Measurements from ENCODE around the gene AKR1C2. TPM values are rescaled to one million over a fixed set of nuclear protein-coding genes. Genes with fewer than 3 reads are reported as not detected.
"Not testable (repeated sequence)": the region's sequence is repeated elsewhere in the genome, so short reads cannot be mapped to it uniquely, and the experiment has no call there.

The AKR1C2 gene
- total RNA-seq, 1 donor from 2014 or later = 0.22 TPM

- no peak for DNase-seq (ENCODE audit: low spot score)
- H3K9me3 Mint-ChIP-seq (ENCODE audit: low read depth) = no peaks in the 10 kb centered on the region
- TF ChIP-seq CTCF (IDR thresholded peaks at IDR 0.05) = no peak
These were observed 20.9 kb downstream of the AKR1C2 start for GRCh38 chr10:4982764-4983226.

GRCh38 chr10:4981722-4982471 lies 21.8 kb downstream of the AKR1C2 start:
- no peak overlapping the region for H3K27ac Mint-ChIP-seq (ENCODE audit: unreplicated experiment)
- TF ChIP-seq CTCF (IDR thresholded peaks at IDR 0.05) = peak; percentile 52
- no peaks in the 10 kb centered on the region for H3K9me3 Mint-ChIP-seq (ENCODE audit: low read depth)
- peaks cover 26% of the 10 kb centered on the region for H3K4me1 Mint-ChIP-seq (ENCODE audit: low read depth)
- H3K4me3 Mint-ChIP-seq (ENCODE audit: unreplicated experiment) = no peak overlapping the region
- H3K36me3 Mint-ChIP-seq (ENCODE audit: low read depth) = no peaks in the 10 kb centered on the region
- no peak for DNase-seq (ENCODE audit: low spot score)
- H3K27me3 Mint-ChIP-seq (ENCODE audit: low read depth) = peaks cover 2% of the 10 kb centered on the region

More at GRCh38 chr10:4982764-4983226, 20.9 kb downstream of the AKR1C2 start:
- no peak overlapping the region for H3K4me3 Mint-ChIP-seq (ENCODE audit: unreplicated experiment)
- peaks cover 2% of the 10 kb centered on the region for H3K27me3 Mint-ChIP-seq (ENCODE audit: low read depth)
- peaks cover 26% of the 10 kb centered on the region for H3K4me1 Mint-ChIP-seq (ENCODE audit: low read depth)
- no peaks in the 10 kb centered on the region for H3K36me3 Mint-ChIP-seq (ENCODE audit: low read depth)
- no peak overlapping the region for H3K27ac Mint-ChIP-seq (ENCODE audit: unreplicated experiment)

- H3K27ac Mint-ChIP-seq (ENCODE audit: unreplicated experiment) = no peak overlapping the region
- H3K36me3 Mint-ChIP-seq (ENCODE audit: low read depth) = no peaks in the 10 kb centered on the region
- peaks cover 26% of the 10 kb centered on the region for H3K4me1 Mint-ChIP-seq (ENCODE audit: low read depth)
- no peaks in the 10 kb centered on the region for H3K9me3 Mint-ChIP-seq (ENCODE audit: low read depth)
- H3K4me3 Mint-ChIP-seq (ENCODE audit: unreplicated experiment) = no peak overlapping the region
- H3K27me3 Mint-ChIP-seq (ENCODE audit: low read depth) = no peaks in the 10 kb centered on the region
- DNase-seq (ENCODE audit: low spot score) = no peak
- no peak for TF ChIP-seq CTCF (IDR thresholded peaks at IDR 0.05)
These were observed 22.9 kb downstream of the AKR1C2 start for GRCh38 chr10:4980793-4981192.

GRCh38 chr10:4978870-4979269 lies 24.8 kb downstream of the AKR1C2 start:
- Mint-ChIP-seq H3K4me3 (ENCODE audit: unreplicated experiment) (no peak overlapping the region), H3K27ac (ENCODE audit: unreplicated experiment) (no peak overlapping the region), H3K9me3 (ENCODE audit: low read depth) (no peaks in the 10 kb centered on the region), H3K27me3 (ENCODE audit: low read depth) (no peaks in the 10 kb centered on the region), H3K36me3 (ENCODE audit: low read depth) (no peaks in the 10 kb centered on the region), H3K4me1 (ENCODE audit: low read depth) (peaks cover 11% of the 10 kb centered on the region)
- no peak for TF ChIP-seq CTCF (IDR thresholded peaks at IDR 0.05)
- DNase-seq (ENCODE audit: low spot score) = no peak

- Mint-ChIP-seq H3K9me3 (ENCODE audit: low read depth) (no peaks in the 10 kb centered on the region), H3K36me3 (ENCODE audit: low read depth) (no peaks in the 10 kb centered on the region), H3K4me1 (ENCODE audit: low read depth) (peaks cover 6% of the 10 kb centered on the region), H3K4me3 (ENCODE audit: unreplicated experiment) (no peak overlapping the region), H3K27me3 (ENCODE audit: low read depth) (peaks cover 1% of the 10 kb centered on the region), H3K27ac (ENCODE audit: unreplicated experiment) (no peak overlapping the region)
- TF ChIP-seq CTCF (IDR thresholded peaks at IDR 0.05) = no peak
- DNase-seq (ENCODE audit: low spot score) = no peak
These were observed 26.6 kb downstream of the AKR1C2 start for GRCh38 chr10:4977025-4977424.

- not testable (repeated sequence) for H3K27me3 Mint-ChIP-seq (ENCODE audit: low read depth); H3K27ac Mint-ChIP-seq (ENCODE audit: unreplicated experiment)
These were observed 29.3 kb downstream of the AKR1C2 start for GRCh38 chr10:4974400-4974799.

GRCh38 chr10:4973294-4973693 lies 30.4 kb downstream of the AKR1C2 start:
- not testable (repeated sequence) for H3K27me3 Mint-ChIP-seq (ENCODE audit: low read depth); DNase-seq (ENCODE audit: low spot score); H3K4me3 Mint-ChIP-seq (ENCODE audit: unreplicated experiment); H3K36me3 Mint-ChIP-seq (ENCODE audit: low read depth); H3K4me1 Mint-ChIP-seq (ENCODE audit: low read depth); H3K27ac Mint-ChIP-seq (ENCODE audit: unreplicated experiment); H3K9me3 Mint-ChIP-seq (ENCODE audit: low read depth)

More at GRCh38 chr10:4974400-4974799, 29.3 kb downstream of the AKR1C2 start:
- not testable (repeated sequence) for H3K4me1 Mint-ChIP-seq (ENCODE audit: low read depth); H3K36me3 Mint-ChIP-seq (ENCODE audit: low read depth); DNase-seq (ENCODE audit: low spot score); H3K9me3 Mint-ChIP-seq (ENCODE audit: low read depth); H3K4me3 Mint-ChIP-seq (ENCODE audit: unreplicated experiment)

GRCh38 chr10:4972369-4973142 lies 31.1 kb downstream of the AKR1C2 start:
- not testable (repeated sequence) for H3K27me3 Mint-ChIP-seq (ENCODE audit: low read depth); H3K4me3 Mint-ChIP-seq (ENCODE audit: unreplicated experiment); DNase-seq (ENCODE audit: low spot score); H3K9me3 Mint-ChIP-seq (ENCODE audit: low read depth); H3K4me1 Mint-ChIP-seq (ENCODE audit: low read depth); H3K27ac Mint-ChIP-seq (ENCODE audit: unreplicated experiment); H3K36me3 Mint-ChIP-seq (ENCODE audit: low read depth)

Data from chondrocyte (in vitro differentiated cells).